A549 (cell line): Measurements from ENCODE around the gene ST6GALNAC4. TPM values are rescaled to one million over a fixed set of nuclear protein-coding genes. Genes with fewer than 3 reads are reported as not detected.

Source experiments
- ATAC-seq, 2 experiments: fragments of 200-7000 bp in 1 of 2; fragments of >200 bp in 1 of 2; cut with Nextera tagmentation in 1 of 2; cut with Tn5 transposase in 1 of 2; 3 replicates each; pipeline versions ENCODE4 v1.8.0 to v1.9.1; 2018 to 2020; ENCODE audit warnings: mild to moderate bottlenecking in 1 of 2, moderate library complexity in 1 of 2
- CTCF ChIA-PET: fragments of 300-600 bp; sonication (Branson Sonifier 250); formaldehyde crosslinking; extraction: SDS; loops from one replicate; lab custom pipeline; 2021; ENCODE audit warnings: antibody characterized with exemption, inconsistent platforms; lab: Yijun Ruan, JAX
- POLR2A ChIA-PET: fragments of 350-600 bp; formaldehyde crosslinking; extraction: SDS; loops from one replicate; lab custom pipeline; 2021; ENCODE audit warnings: antibody characterized with exemption, inconsistent platforms; lab: Yijun Ruan, JAX
- DNase-seq, 2 experiments: peaks; one replicate each; pipeline versions ENCODE4 v3.0.0 to v3.0.0-alpha.2; 2011 to 2016; ENCODE audit warnings: low read depth in 1 of 2, low spot score in 1 of 2
- FAIRE-seq: peaks from 2 replicates; lab custom pipeline; 2011; peaks lifted over from hg19 to GRCh38; lab: Jason Lieb, UNC
- H3K27ac ChIP-seq, 2 experiments: fragments of >200 bp; sonication (Bioruptor Twin); formaldehyde crosslinking; 3 replicates each; pipeline ENCODE4 v1.5.1; 2016 to 2017
- H3K4me1 ChIP-seq: fragments of >200 bp; sonication (Bioruptor Twin); formaldehyde crosslinking; 3 replicates; pipeline ENCODE4 v1.6.1; 2016
- H3K4me2 ChIP-seq: fragments of >200 bp; sonication (Bioruptor Twin); formaldehyde crosslinking; 3 replicates; pipeline ENCODE4 v1.6.1; 2016
- H3K4me3 ChIP-seq: fragments of >200 bp; sonication (Bioruptor Twin); formaldehyde crosslinking; 3 replicates; pipeline ENCODE4 v1.5.1; 2016
- H3K9me3 ChIP-seq: fragments of >200 bp; sonication (Bioruptor Twin); formaldehyde crosslinking; 3 replicates; pipeline ENCODE4 v1.6.1; 2016
- CBX2 ChIP-seq: fragments of 200-600 bp; sonication (generic); IDR thresholded peaks from 2 replicates; pipeline ENCODE4 v1.6.1; 2016; ENCODE audit warnings: low read depth, mild to moderate bottlenecking, borderline replicate concordance
- EHF ChIP-seq: fragments of 250-450 bp; sonication (Bioruptor Pico); IDR thresholded peaks from 2 replicates; pipeline ENCODE4 v1.5.0; 2020; ENCODE audit warnings: mild to moderate bottlenecking
- EHMT2 ChIP-seq: fragments of 200-600 bp; sonication (generic); IDR thresholded peaks from 2 replicates; pipeline ENCODE4 v1.6.1; 2016; ENCODE audit warnings: antibody characterized with exemption, low read depth, mild to moderate bottlenecking, moderate library complexity
- ESRRA ChIP-seq: fragments of 150-350 bp; IDR thresholded peaks from 2 replicates; pipeline ENCODE4 v1.6.1; 2014; ENCODE audit warnings: mild to moderate bottlenecking, low read length, borderline replicate concordance
- HDAC2 ChIP-seq: fragments of 200-600 bp; sonication (generic); IDR thresholded peaks from 2 replicates; pipeline ENCODE4 v1.6.1; 2016
- HOXA7 ChIP-seq: fragments of 250-450 bp; sonication (Bioruptor Pico); IDR thresholded peaks from 2 replicates; pipeline ENCODE4 v1.5.0; 2020; ENCODE audit warnings: mild to moderate bottlenecking, moderate library complexity
- HOXB13 ChIP-seq: fragments of 250-450 bp; sonication (Bioruptor Pico); IDR thresholded peaks from 2 replicates; pipeline ENCODE4 v1.5.0; 2020; ENCODE audit warnings: low read depth, mild to moderate bottlenecking, moderate library complexity
- JUN ChIP-seq, 2 experiments: fragments of >200 bp; sonication (Bioruptor Twin); formaldehyde crosslinking; IDR thresholded peaks; 2 replicates in 1 of 2; 3 replicates in 1 of 2; pipeline ENCODE4 v1.6.1; 2016 to 2017
- JUNB ChIP-seq: fragments of >200 bp; sonication (Bioruptor Twin); formaldehyde crosslinking; IDR thresholded peaks from 2 replicates; pipeline ENCODE4 v1.6.1; 2016
- KDM5A ChIP-seq: fragments of 200-600 bp; sonication (generic); IDR thresholded peaks from 2 replicates; pipeline ENCODE4 v1.6.1; 2016; ENCODE audit warnings: antibody characterized with exemption, mild to moderate bottlenecking
- MAZ ChIP-seq: fragments of 150-350 bp; IDR thresholded peaks from 2 replicates; pipeline ENCODE4 v1.6.1; 2014; ENCODE audit warnings: antibody characterized with exemption, low read depth, low read length, borderline replicate concordance
- NPAS2 ChIP-seq: fragments of 250-450 bp; sonication (Bioruptor Pico); IDR thresholded peaks from 2 replicates; pipeline ENCODE4 v1.8.0; 2022; ENCODE audit warnings: mild to moderate bottlenecking, moderate library complexity, borderline replicate concordance
- PHF8 ChIP-seq: fragments of 200-600 bp; sonication (generic); IDR thresholded peaks from 2 replicates; pipeline ENCODE4 v1.6.1; 2016; ENCODE audit warnings: low read depth, mild to moderate bottlenecking, antibody characterized with exemption, moderate library complexity, borderline replicate concordance
- RAD21 ChIP-seq, 2 experiments: fragments of >200 bp in 1 of 2; sonication (Bioruptor Twin) in 1 of 2; formaldehyde crosslinking in 1 of 2; IDR thresholded peaks in 1 of 2; conservative IDR thresholded peaks in 1 of 2; 2 replicates in 1 of 2; 3 replicates in 1 of 2; pipeline ENCODE4 v1.6.1; 2012 to 2018; ENCODE audit warnings: inconsistent platforms in 1 of 2
- RARB ChIP-seq: fragments of 250-450 bp; sonication (Bioruptor Pico); IDR thresholded peaks from 2 replicates; pipeline ENCODE4 v1.8.0; 2021; ENCODE audit warnings: mild to moderate bottlenecking, moderate library complexity
- RCOR1 ChIP-seq: fragments of 150-350 bp; IDR thresholded peaks from 2 replicates; pipeline ENCODE4 v1.6.1; 2014; ENCODE audit warnings: antibody characterized with exemption, low read length, low read depth
- RNF2 ChIP-seq: fragments of 200-600 bp; sonication (generic); IDR thresholded peaks from 2 replicates; pipeline ENCODE4 v1.6.1; 2016; ENCODE audit warnings: low read depth, mild to moderate bottlenecking, antibody characterized with exemption, moderate library complexity, borderline replicate concordance
- SMC3 ChIP-seq: fragments of >200 bp; sonication (Bioruptor Twin); formaldehyde crosslinking; IDR thresholded peaks from 3 replicates; pipeline ENCODE4 v1.6.1; 2018; ENCODE audit warnings: inconsistent platforms
- SREBF2 ChIP-seq: fragments of 450-650 bp; IDR thresholded peaks from 2 replicates; pipeline ENCODE4 v1.6.1; 2014; ENCODE audit warnings: mild to moderate bottlenecking, moderate library complexity
- TFCP2L1 ChIP-seq: fragments of 250-450 bp; sonication (Bioruptor Pico); IDR thresholded peaks from 2 replicates; pipeline ENCODE4 v1.5.0; 2021; ENCODE audit warnings: mild to moderate bottlenecking
- TP53 ChIP-seq: fragments of 250-450 bp; sonication (Bioruptor Pico); IDR thresholded peaks from 2 replicates; pipeline ENCODE4 v1.5.0; 2021; ENCODE audit warnings: mild to moderate bottlenecking, moderate library complexity
- ZSCAN20 ChIP-seq: fragments of 250-450 bp; sonication (Bioruptor Pico); IDR thresholded peaks from 2 replicates; pipeline ENCODE4 v1.8.0; 2022; ENCODE audit warnings: mild to moderate bottlenecking, moderate library complexity
- WGBS: methylation state at CpG from one replicate; pipeline ENCODE4 v1.1.6; 2017; ENCODE audit errors: missing lambda C conversion rate; 5-methylcytosine and 5-hydroxymethylcytosine counted together
- polyA plus RNA-seq, 4 experiments: library from polyadenylated mRNA; depleted of rRNA in 3 of 4; stranded (reverse); fragments of >200 nt; fragmentation: RNase III in 1 of 4; extraction: RNeasy Plus Mini Kit Qiagen cat#74134 plus additional on column Dnase treatment in 1 of 4; gene quantifications; 2 replicates in 3 of 4; 3 replicates in 1 of 4; pipeline ENCODE4 v1.2.3, GENCODE V29; 2011 to 2017
- TF ChIP-seq, protein P1 (sequence below): fragments of >200 bp; sonication (Bioruptor Twin); formaldehyde crosslinking; IDR thresholded peaks from 2 replicates; pipeline ENCODE4 v1.6.1; 2016
- TF ChIP-seq, protein P2 (sequence below): IDR thresholded peaks from 2 replicates; pipeline ENCODE4 v1.6.1; 2012
- TF ChIP-seq, protein P3 (sequence below): fragments of 250-450 bp; sonication (Bioruptor Pico); IDR thresholded peaks from 2 replicates; pipeline ENCODE4 v1.5.0; 2021; ENCODE audit warnings: mild to moderate bottlenecking, moderate library complexity, borderline replicate concordance
- TF ChIP-seq, protein P4 (sequence below): fragments of 200-600 bp; sonication (generic); IDR thresholded peaks from 2 replicates; pipeline ENCODE4 v1.6.1; 2016; ENCODE audit warnings: antibody characterized with exemption, mild to moderate bottlenecking, moderate library complexity
- TF ChIP-seq, protein P5 (sequence below): fragments of 450-650 bp; IDR thresholded peaks from 2 replicates; pipeline ENCODE4 v1.6.1; 2014; ENCODE audit warnings: antibody characterized with exemption
- TF ChIP-seq, protein P6 (sequence below): IDR thresholded peaks from 2 replicates; pipeline ENCODE4 v1.6.1; 2012
- TF ChIP-seq, protein P7 (sequence below): fragments of 250-450 bp; sonication (Bioruptor Pico); IDR thresholded peaks from 2 replicates; pipeline ENCODE4 v1.5.0; 2020; ENCODE audit warnings: low read depth, mild to moderate bottlenecking, moderate library complexity

ST6GALNAC4 gene
- polyA plus RNA-seq, 2 of the 4 experiments (the other 2 are of a cell fraction) = 11.0 to 24.8 TPM

DNA sequence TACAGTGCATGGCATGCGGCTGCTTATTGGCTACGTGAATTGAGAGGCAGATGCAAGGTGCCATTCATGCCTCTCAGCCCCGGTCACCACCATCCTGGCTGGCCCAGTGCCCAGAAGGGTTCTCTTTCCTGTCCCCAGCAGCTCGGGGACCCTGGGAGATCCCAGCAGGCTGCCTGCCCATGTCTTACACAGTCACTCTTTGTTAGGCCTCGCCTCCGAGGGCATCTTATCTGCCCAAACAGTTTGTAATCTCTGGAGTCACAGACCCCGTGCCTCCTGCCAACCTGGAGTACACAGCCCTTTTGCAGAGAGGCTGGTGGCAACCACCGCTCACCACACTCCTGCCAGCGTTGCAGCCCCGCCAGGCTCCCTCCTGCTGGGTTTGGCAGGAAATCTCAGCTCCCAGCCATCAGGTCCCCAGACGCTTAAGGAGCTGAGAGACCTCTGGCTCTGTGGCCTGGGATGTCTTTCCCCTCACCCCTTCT is 32.4 kb downstream of the ST6GALNAC4 start:
- CTCF ChIA-PET = interaction anchor here (0.5 to 6.5 kb wide), 6 partner anchors 11 to 150 kb away, joined by 3 to 50 read pairs (median 6); partner anchors contain the start of gene TOR2A
- H3K9me3 ChIP-seq = no peaks in the 10 kb centered on the region
- FAIRE-seq (no peak), ATAC-seq (peak; percentile 16 to 30; a peak in 2 of 6 replicates), DNase-seq (no peak)
- POLR2A ChIA-PET = no interaction called here
- H3K4me2 ChIP-seq = no peak overlapping the region
- H3K4me3 ChIP-seq = no peak overlapping the region
- TF ChIP-seq TFCP2L1 (CRISPR knock-in tag) (no peak), ZSCAN20 (CRISPR knock-in tag) (no peak), HDAC2 (no peak), HOXB13 (CRISPR knock-in tag) (no peak), MAZ (no peak), SREBF2 (no peak), TP53 (CRISPR knock-in tag) (no peak), RNF2 (no peak), NPAS2 (CRISPR knock-in tag) (no peak), HOXA7 (no peak), RAD21 (conservative IDR thresholded peaks at IDR 0.05 in 1 of 2, IDR thresholded peaks at IDR 0.05 in 1 of 2) (no peak), EHMT2 (no peak), ESRRA (no peak), PHF8 (no peak), RCOR1 (no peak), JUN (IDR thresholded peaks at IDR 0.05) (no peak)
- TF ChIP-seq, protein P1, sequence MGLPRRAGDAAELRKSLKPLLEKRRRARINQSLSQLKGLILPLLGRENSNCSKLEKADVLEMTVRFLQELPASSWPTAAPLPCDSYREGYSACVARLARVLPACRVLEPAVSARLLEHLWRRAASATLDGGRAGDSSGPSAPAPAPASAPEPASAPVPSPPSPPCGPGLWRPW = no peak
- TF ChIP-seq, protein P2, sequence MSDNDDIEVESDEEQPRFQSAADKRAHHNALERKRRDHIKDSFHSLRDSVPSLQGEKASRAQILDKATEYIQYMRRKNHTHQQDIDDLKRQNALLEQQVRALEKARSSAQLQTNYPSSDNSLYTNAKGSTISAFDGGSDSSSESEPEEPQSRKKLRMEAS = no peak
- TF ChIP-seq, protein P3, sequence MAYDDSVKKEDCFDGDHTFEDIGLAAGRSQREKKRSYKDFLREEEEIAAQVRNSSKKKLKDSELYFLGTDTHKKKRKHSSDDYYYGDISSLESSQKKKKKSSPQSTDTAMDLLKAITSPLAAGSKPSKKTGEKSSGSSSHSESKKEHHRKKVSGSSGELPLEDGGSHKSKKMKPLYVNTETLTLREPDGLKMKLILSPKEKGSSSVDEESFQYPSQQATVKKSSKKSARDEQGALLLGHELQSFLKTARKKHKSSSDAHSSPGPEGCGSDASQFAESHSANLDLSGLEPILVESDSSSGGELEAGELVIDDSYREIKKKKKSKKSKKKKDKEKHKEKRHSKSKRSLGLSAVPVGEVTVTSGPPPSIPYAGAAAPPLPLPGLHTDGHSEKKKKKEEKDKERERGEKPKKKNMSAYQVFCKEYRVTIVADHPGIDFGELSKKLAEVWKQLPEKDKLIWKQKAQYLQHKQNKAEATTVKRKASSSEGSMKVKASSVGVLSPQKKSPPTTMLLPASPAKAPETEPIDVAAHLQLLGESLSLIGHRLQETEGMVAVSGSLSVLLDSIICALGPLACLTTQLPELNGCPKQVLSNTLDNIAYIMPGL = no peak
- TF ChIP-seq, protein P4, sequence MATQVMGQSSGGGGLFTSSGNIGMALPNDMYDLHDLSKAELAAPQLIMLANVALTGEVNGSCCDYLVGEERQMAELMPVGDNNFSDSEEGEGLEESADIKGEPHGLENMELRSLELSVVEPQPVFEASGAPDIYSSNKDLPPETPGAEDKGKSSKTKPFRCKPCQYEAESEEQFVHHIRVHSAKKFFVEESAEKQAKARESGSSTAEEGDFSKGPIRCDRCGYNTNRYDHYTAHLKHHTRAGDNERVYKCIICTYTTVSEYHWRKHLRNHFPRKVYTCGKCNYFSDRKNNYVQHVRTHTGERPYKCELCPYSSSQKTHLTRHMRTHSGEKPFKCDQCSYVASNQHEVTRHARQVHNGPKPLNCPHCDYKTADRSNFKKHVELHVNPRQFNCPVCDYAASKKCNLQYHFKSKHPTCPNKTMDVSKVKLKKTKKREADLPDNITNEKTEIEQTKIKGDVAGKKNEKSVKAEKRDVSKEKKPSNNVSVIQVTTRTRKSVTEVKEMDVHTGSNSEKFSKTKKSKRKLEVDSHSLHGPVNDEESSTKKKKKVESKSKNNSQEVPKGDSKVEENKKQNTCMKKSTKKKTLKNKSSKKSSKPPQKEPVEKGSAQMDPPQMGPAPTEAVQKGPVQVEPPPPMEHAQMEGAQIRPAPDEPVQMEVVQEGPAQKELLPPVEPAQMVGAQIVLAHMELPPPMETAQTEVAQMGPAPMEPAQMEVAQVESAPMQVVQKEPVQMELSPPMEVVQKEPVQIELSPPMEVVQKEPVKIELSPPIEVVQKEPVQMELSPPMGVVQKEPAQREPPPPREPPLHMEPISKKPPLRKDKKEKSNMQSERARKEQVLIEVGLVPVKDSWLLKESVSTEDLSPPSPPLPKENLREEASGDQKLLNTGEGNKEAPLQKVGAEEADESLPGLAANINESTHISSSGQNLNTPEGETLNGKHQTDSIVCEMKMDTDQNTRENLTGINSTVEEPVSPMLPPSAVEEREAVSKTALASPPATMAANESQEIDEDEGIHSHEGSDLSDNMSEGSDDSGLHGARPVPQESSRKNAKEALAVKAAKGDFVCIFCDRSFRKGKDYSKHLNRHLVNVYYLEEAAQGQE = no peak
- WGBS = 71% methylated on average over 11 of the region's 11 CpGs
- H3K27ac ChIP-seq = no peak overlapping the region
- peaks cover 5% of the 10 kb centered on the region; the same call in 1 of the 3 replicates for H3K4me1 ChIP-seq

DNA sequence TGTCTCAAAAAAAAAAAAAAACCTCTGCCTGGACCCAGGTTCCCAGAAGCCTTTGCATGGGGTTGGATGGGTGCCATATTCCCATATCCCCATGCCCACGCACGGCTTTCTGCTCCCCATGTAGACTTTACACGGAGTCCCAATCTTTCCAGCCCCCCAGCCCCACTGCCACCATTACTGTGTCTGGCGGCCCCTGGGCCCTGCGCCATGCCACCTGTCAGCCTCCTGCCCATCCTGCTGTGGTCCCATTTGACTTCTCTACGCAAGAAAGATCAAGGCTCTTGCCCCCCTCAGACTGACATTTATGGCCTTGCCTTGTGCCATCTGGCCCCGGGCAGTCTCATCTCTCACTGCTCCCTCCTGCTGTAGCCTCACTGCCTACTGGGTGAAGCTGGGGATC is 32.9 kb downstream of the ST6GALNAC4 start:
- POLR2A ChIA-PET = no interaction called here
- Histone ChIP-seq H3K4me2 (no peak overlapping the region), H3K9me3 (no peaks in the 10 kb centered on the region), H3K27ac (no peak overlapping the region), H3K4me1 (peaks cover 5% of the 10 kb centered on the region; the same call in 1 of the 3 replicates), H3K4me3 (no peak overlapping the region)
- WGBS = 93% methylated on average over 7 of the region's 7 CpGs
- 0 out of 6 replicates have a peak, but pooled peaks of 1 of the 2 experiments have one; percentile 26 for ATAC-seq
- no peak for FAIRE-seq
- CTCF ChIA-PET = interaction anchor here (0.5 to 6.5 kb wide), 4 partner anchors 10 to 149 kb away, joined by 3 to 50 read pairs (median 4); partner anchors contain the start of gene TOR2A
- TF ChIP-seq, protein P5, sequence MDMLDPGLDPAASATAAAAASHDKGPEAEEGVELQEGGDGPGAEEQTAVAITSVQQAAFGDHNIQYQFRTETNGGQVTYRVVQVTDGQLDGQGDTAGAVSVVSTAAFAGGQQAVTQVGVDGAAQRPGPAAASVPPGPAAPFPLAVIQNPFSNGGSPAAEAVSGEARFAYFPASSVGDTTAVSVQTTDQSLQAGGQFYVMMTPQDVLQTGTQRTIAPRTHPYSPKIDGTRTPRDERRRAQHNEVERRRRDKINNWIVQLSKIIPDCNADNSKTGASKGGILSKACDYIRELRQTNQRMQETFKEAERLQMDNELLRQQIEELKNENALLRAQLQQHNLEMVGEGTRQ = no peak
- TF ChIP-seq RNF2 (no peak), JUN (IDR thresholded peaks at IDR 0.05) (no peak), RARB (no peak), SMC3 (no peak), JUNB (no peak), MAZ (no peak), HDAC2 (no peak), CBX2 (no peak), TFCP2L1 (CRISPR knock-in tag) (no peak), EHF (CRISPR knock-in tag) (no peak), TP53 (CRISPR knock-in tag) (no peak), KDM5A (no peak)
- TF ChIP-seq, protein P6, sequence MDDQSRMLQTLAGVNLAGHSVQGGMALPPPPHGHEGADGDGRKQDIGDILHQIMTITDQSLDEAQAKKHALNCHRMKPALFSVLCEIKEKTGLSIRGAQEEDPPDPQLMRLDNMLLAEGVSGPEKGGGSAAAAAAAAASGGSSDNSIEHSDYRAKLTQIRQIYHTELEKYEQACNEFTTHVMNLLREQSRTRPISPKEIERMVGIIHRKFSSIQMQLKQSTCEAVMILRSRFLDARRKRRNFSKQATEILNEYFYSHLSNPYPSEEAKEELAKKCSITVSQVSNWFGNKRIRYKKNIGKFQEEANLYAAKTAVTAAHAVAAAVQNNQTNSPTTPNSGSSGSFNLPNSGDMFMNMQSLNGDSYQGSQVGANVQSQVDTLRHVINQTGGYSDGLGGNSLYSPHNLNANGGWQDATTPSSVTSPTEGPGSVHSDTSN = no peak
- TF ChIP-seq, protein P7, sequence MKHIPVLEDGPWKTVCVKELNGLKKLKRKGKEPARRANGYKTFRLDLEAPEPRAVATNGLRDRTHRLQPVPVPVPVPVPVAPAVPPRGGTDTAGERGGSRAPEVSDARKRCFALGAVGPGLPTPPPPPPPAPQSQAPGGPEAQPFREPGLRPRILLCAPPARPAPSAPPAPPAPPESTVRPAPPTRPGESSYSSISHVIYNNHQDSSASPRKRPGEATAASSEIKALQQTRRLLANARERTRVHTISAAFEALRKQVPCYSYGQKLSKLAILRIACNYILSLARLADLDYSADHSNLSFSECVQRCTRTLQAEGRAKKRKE = no peak
- DNase-seq = no peak
